Cardiac atrium fibroblast (primary cell): Measurements from ENCODE around the gene HECTD4. TPM values are rescaled to one million over a fixed set of nuclear protein-coding genes. Genes with fewer than 3 reads are reported as not detected.

Experiments used
- total RNA-seq: library from RNA; depleted of rRNA; stranded (reverse); fragments of >200 nt; gene quantifications from 2 replicates; pipeline ENCODE4 v1.2.3, GENCODE V29; 2015

HECTD4 gene
- 6.1 and 16.5 TPM in 2 replicates for total RNA-seq

GRCh38 chr12:112381883-112382796 lies at the start of gene HECTD4:
HECTD4 (minus strand) TSS chr12:112382431; CDS start chr12:112382128, 303 bp downstream.

GRCh38 chr12:112418608-112419296 lies 36.5 kb upstream of the HECTD4 start, which contains the start of gene PTPN11:
PTPN11 (plus strand) TSS chr12:112418947; CDS start chr12:112419112, 165 bp downstream.

GRCh38 chr12:112409064-112409905 lies 27.1 kb upstream of the HECTD4 start, which contains the start of gene RPL6:
RPL6 (minus strand) TSS chr12:112409605; CDS start chr12:112408656, 949 bp downstream.

GRCh38 chr12:112125250-112125999 lies 256.8 kb downstream of the HECTD4 start, which contains the start of gene TRAFD1:
TRAFD1 (plus strand) TSS chr12:112125560; CDS start chr12:112130523, 4,963 bp downstream.

Other genes starting within 250 kb of the HECTD4 start
- gene RPL6, start 27.2 kb upstream of the HECTD4 start, total RNA-seq: 1,930 and 2,135 TPM in 2 replicates
- gene PTPN11, start 36.5 kb upstream of the HECTD4 start, total RNA-seq: 56.5 and 79.4 TPM in 2 replicates